GM21529 (cell line): ENCODE data around the gene ZC3H7A.
"Not testable (repeated sequence)": the region's sequence is repeated elsewhere in the genome, so short reads cannot be mapped to it uniquely, and the experiment has no call there.

Experiments
- ATAC-seq: cut with Tn5 transposase; IDR thresholded peaks from one replicate; pipeline ENCODE4 v1.9.1; 2021; ENCODE audit not compliant: unreplicated experiment

The ZC3H7A gene

DNA sequence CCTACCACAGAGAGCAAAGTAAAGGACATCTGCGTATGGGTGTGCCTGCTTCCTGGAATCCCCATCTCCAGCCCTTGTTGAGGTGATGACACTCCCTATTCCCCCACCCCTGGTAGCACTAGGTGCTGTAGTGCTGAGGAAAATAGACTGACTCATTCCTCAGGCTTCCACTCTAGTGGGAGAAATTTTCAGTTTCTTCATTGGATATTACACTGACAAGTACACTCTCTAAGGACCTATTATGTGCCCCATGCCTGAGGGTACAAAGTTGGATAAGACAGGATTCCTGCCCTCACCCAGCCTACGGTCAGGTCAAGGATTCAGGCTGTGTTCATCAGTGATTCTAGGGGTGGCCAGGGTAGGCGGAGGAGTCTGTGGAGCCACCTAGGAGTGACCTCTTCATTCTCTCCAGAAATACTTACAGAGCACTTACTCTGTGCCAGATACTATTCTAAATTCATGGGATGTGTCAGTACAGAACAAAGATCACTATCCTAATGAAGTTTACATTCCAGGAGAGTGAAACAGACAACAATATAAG, 4.5 kb upstream of the ZC3H7A start:
- ATAC-seq: no peak

DNA sequence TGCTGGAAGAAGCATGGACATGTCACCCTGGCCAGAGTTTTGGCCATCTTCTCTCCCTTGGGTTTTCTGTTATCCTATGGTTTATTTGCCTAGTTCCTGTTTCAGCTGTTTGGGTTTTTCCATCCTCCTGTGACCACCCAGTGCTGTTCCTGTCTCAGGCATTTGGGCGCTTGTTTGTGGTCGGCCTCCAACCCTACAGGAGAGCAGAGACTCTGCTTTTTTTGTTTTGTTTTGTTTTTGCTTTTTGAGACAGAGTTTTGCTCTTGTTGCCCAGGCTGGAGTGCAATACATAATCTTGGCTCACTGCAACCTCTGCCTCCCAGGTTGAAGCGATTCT, 3.3 kb upstream of the ZC3H7A start:
- no peak for ATAC-seq

DNA sequence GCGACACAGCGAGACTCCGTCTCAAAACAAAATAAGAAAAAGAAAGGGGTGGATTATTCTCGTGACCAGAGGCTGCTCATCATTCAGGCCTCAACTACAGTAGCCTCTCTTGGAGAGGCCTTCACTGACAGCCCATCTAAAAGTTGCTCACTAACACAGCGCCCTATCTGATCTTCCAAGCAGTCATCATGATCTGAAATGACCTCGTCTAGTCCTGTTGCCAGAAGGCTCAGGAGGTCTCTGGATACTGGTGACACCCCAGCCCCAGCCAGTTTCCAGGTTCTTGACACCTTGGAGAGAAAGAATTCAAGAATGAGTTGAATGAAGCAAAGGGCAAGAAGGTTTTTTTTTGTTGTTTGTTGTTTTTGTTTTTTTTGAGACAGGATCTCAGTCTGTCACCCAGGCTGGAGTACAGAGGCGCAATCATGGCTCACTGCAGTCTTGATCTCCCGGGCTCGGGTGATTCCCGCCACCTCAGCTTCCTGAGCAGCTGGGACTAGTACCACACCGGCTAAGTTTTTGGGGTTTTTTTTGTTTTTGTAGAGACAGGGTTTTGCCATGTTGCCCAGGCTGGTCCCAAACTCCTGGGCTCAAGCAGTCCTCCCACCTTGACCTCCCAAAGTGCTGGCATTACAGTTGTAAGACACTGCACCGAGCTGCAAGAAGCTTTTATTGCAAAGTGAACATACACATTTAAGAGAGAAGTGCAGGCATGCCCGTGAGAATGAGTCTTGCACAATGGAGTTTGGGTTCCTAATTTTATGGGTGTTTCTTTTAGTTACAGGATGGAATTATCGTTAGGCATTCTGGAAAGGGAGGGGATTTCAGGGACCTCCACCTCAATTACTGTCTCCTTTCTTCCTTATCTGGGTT, 2.7 kb upstream of the ZC3H7A start:
- no peak for ATAC-seq

DNA sequence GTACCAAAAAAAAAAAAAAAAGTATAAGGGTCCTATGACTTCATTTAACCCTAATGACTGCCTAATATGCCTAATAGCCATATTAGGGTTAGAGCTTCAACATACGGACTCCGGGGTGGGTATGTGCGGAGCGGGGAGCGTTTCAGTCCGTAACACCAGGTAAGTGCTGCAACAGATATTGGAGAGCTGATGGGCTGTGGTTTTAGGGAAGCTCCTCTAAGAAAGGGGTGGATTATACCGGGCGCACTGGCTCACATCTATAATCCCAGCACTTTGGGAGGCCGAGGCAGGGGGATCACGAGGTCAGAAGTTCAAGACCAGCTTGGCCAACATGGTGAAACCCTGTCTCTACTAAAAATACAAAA, 1.9 kb upstream of the ZC3H7A start:
- ATAC-seq: no peak

DNA sequence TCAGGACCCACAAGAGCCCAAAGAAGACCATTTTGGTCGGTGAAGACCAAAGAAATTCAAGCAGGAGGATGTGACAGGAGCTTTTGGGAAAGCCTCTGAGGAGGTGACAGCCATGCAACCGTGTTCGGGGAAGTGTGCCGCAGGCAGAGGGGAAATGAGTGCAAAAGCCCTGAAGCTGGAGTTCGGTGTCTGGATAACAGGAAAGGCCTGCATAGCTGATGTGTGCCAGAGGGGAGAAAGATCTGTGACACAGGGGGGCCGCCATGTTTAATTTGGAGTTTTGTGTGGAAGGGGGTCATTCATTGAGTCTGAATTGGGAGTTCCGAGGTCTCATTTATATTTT, 870 bp upstream of the ZC3H7A start:
- no peak for ATAC-seq

DNA sequence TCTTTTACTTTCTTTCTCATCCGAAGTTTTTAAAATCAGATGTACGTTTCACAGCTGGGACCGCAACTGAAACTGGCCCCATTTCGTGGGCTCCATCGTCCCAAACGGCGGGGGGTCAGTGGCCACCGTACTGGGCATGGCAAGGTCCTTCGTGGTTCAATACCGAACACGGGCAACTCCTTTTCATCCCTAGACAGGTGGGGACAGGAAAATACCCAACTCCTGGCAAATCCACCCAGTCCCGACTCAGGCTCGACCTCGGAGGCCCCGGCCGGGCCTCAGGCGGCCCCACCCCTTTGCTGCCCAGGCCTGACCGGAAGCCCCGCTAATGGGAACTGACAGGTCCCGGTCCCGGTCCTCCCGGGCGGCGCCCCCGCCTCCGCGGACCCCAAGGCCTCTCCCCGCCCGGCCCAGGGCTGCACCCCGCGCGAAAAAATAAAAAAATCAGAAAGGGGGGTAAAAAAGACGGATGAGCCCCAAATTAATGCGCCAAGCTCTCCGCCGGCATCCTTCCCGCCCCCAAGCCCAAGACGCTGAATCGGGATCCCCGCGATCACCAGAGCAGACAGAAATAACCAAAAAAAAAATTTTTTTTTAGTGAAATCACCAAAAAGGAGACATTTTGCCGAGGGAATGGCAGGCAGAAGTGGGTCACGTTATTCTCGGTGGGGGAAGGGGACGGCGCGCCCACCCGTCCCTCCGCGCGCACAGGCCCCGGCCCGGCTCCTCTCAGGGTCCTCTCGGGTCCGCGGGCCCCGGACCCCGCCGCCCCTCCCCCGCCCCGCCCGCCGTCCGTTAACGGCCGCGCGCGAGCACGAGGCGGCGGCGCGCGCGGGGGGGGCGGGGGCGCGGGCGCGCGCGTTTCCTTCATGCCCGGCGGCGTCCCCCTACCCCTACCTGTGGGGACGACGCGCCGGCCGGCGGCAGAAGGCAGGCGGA, 562 bp downstream of the ZC3H7A start:
- no peak for ATAC-seq

DNA sequence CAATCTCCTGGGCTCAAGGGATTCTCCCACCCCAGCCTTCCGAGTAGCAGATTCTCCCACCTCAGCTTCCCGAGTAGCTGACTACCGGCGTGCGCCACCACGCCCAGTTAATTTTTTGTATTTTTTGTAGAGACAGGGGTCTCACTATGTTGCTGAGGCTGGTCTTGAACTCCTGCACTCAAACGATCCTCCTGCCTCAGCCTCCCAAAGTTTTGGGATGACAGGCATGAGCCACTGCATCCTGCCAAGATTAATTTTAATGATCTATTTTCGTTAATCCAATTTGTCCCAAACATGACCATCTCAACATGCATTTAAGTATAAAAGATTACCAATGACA, 1.2 kb downstream of the ZC3H7A start:
- ATAC-seq: no peak

DNA sequence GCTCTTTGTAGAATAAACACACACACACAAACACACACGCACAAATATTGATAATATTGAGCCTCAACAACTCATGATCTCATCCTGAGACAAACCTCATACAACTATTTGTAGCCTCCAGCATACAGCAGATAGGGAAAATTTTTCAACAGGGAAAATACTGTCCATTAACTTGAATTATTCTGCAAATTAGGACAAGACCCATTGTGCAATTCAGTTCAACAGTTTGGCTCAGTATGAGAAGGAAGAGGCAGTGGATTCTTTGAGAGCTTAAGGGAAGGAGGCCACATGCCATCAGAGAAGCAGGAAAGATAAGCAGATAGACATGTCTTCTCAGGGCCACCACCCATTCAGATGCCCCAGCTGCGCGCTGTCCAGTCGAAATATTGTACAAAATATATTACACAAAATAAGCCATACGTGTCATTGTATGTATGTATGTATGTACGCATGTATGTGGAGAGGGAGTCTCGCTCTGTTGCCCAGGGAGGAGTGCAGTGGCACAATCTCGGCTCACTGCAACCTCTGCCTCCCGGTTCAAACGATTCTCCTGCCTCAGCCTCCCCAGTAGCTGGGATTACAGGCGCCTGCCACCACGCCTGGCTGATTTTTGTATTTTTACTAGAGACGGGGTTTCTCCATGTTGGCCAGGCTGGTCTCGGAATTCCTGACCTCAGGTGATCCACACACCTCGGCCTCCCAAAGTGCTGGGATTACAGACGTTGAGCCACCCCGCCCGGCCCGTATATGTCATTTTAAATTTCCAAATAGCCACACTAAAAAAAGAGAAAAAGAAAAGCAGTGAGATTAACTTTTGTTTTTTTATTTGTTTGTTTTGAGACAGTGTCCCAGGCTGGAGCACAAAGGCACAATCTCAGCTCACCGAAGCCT, 1.8 kb downstream of the ZC3H7A start:
- no peak for ATAC-seq

DNA sequence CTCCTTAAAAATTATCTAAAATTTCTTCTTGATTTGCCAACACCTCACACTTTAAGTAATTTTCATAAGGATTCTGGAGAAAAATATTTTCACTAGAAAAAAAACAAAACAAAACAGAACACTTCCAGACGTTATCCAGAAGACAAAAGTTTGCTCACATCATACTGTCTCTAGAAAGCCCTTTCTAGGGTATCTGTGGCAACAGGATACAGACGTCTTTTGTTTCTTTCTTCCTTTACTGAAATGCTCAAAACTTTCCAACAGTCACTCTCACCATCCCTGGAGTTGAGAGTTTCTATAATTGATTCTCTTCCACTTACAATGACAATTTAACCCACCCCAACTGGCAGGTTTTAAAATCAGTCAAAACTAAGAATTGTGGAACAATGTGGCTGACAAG, 2.6 kb downstream of the ZC3H7A start:
- no peak for ATAC-seq

DNA sequence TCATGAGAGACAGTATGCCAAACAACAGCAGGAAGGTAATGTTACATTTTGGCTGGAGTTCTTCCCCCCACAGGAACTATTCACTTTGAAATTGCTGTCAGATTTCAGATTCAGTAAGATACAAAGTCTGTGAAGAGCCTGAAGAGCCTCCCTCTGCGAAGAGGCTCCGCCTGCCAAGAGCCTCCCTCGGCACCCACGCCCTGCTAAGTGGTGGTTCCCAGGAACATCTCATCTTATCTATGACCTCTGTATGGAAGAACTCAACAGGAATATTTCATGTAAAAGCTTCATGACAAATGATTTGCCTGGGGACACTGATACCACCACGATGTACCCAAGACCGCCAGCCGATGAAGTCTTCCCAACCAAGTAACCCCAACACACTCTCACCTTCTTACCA, 3.2 kb downstream of the ZC3H7A start:
- no peak for ATAC-seq

DNA sequence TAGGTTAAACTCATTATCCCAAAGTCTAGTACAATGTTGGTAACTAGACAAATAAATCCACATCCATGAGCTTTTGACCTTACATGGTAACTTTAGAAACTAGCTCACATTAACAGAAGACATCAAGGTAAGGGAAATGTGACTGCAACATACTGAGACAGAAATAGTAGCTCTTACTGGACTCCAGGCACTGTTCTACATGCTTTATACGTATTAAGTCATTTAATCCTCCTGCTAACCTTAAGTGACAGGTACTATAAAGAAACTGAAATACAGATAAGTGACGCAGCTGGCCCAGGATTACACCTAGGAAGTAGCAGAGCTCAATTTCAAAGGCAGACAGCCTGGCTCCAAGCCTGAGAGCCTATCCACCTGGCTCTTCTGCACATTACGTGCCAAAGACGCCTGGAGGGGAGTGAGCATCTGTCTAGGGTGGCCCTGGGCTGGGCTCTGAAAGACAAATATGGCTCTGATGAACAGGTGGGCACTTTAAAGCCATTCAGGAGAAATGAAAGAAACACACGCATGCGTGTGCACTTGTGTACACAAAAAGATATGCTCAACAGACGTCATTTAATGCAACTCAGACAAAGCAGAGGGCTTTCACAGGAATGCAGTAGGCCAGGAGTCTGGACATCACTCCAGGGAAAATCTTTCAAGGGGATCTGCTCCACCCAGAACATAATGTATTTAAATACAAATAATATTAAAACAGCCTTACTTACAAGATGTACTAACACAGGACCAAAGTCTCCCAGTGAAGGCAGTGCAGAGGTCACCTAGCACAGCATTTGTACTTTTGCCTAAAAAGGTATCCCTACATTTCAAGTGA, 4.4 kb downstream of the ZC3H7A start:
- ATAC-seq: no peak

DNA sequence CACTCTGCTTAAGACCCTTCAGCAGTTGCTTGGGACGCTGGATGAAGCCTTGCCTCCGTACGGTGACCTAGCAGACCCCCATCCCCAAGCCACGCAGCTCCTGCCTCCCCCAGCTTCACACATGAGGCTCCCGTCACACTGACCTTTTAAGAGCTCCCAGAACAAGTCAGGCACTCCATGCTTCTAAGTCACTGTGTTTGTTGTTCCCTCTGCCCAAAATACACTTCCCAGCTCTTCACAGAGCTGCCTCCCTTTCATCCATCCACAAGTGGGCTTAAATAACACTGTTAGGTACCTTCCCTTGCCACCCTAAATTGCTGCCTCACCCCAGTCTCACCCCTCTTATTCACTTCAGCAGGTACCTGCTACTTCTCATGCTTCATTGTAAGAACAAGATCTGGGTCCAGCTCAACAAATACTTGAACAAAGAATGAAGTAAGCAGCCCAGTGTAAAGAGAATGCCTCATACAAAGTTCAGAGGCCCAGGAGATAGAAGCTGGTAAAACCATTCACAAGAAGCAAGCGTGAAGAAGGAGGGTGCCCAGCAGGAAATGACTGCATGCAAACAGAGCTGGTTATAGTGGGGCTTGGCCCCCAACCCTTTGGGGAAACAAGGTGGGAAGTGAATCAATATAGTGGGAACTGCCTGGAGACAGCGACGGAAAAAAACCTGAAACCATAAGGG, 5.8 kb downstream of the ZC3H7A start:
- no peak for ATAC-seq

DNA sequence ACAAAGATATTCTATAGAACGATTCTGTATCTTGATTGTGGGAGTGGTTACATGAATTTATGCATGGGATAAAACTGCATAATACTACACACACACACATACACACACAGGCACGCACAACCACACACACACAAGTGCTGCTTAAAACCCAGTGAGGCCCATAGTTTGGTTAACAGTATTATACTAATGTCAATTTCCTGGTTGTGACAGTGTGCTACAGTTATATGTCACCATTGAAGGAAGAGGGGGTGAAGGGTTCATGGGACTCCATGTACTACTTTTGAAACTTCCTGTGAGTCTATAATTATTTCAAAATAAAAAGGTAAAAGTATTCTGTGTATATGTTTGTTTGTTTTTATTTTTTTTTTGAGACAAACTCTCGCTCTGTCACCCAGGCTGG, 8.1 kb downstream of the ZC3H7A start:
- ATAC-seq: no peak

DNA sequence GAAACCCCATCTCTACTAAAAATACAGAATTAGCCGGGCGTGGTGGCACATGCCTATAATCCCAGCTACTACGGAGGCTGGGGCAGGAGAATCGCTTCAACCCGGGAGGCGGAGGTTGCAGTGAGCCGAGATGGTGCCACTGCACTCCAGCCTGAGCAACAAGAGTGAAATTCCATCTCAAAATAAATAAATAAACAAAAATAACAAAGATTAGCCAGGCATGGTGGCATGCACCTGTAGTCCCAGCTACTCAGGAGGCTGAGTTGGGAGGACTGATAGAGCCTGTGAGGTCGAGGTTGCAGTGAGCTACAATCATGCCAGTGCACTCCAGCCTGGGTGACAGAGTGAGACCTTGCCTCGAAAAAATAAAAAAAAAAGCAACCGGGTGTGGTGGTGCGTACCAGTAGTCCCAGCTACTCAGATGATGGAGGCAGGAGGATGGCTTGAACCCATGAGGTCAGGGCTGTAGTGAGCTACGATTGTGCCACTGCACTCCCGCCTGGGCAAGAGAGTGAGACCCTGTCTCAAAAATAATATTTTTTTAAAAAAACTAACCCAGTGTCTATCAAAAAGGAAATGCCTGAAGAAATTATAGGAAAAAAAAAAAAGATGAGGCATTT, 12.0 kb downstream of the ZC3H7A start:
- ATAC-seq: not testable (repeated sequence)

DNA sequence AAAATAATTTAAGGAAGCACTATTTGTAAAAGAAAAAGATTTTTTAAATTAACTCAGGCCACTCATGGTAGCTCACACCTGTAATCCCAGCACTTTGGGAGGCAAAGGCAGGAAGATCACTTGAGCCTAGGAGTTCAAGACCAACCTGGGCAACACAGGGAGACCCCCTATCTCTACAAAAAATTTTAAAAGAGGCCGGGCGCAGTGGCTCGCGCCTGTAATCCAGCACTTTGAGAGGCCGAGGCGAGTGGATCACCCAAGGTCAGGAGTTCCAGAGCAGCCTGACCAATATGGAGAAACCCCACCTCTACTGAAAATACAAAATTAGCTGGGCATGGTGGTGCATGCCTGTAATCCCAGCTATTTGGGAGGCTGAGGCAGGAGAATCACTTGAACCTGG, 12.7 kb downstream of the ZC3H7A start:
- not testable (repeated sequence) for ATAC-seq

DNA sequence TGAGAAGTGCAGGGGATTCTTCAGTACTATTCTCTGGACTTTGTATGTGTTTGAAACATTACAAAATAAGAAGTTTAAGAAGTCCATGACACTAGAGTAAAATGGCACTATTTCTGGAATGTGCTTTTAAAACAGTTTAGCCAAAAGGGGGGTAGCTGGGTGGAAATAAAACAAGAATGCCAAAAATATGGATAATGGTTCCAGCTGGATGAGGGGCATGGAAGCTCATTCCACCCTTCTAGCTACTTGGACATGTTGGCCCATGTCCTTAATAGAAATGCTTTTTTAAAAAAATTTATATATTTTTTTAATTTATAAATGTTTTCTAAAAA, 13.1 kb downstream of the ZC3H7A start:
- ATAC-seq: no peak

DNA sequence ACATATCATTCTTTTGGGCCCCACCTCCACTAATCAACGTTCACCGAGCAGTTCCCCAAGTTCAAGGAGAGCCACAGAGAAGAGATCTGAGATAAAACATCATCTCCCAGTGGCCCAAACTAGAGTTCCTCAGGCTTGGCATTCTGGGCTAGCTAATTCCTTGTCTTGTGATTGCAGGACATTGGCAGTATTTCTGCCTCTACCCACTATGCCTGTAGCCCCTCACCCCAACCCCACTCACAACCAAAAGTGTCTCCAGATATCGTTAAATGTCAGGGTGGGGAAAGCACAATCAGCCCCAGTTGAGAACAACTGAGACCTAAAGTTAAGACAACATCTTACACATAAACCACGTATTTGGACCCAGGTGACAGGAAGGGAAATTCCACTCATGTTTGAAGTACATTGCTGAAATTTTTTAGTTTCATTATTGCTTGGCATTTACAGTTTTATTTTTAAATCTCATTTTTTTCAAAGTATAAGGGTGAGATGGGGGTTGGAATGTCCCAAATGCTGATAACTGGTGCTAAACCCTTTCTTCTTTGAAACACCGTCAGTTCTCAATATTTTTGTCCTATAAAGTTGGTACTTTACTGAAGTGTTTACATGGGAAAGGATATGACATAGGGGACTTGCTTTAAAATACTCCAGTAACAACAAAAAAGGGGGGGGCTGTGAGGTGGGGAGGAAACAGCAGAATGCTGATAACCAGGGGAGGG, 13.6 kb downstream of the ZC3H7A start:
- ATAC-seq: peak; percentile 52

DNA sequence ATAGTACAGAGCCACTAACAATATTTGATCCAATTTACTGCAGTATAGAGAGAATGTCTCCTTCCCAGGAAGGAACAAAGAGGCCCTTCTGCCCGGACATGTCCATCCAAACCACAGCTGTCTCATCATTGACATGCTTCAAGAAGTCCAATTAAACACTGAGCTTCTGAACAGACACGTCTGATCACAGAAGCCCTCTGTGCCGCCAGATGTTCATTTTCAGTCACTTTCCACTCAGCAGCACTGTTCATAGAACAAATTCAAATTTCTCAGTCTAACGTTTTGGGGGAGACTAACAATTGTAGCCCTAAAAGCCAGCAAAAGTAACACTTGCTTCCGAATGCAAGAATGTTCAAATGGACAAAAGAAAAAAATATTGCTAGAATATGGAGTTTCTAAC, 15.3 kb downstream of the ZC3H7A start:
- no peak for ATAC-seq
